ENCODE results near the gene CDCA7L.

Gene CDCA7L

GRCh38 chr7:21945454-21946221, at the start of gene CDCA7L:
Gene CDCA7L (minus strand): TSS chr7:21945899. CDS start chr7:21945804, 95 bp downstream.
- DNase-seq (ENCODE audit: low read depth, low spot score): no peak

- no peak for DNase-seq (ENCODE audit: low read depth, low spot score)
Observed at GRCh38 chr7:21986096-21986495, 40.4 kb upstream of the CDCA7L start.

- no peak for DNase-seq (ENCODE audit: low read depth, low spot score)
Observed at GRCh38 chr7:21984042-21984441, 38.3 kb upstream of the CDCA7L start.

DNA sequence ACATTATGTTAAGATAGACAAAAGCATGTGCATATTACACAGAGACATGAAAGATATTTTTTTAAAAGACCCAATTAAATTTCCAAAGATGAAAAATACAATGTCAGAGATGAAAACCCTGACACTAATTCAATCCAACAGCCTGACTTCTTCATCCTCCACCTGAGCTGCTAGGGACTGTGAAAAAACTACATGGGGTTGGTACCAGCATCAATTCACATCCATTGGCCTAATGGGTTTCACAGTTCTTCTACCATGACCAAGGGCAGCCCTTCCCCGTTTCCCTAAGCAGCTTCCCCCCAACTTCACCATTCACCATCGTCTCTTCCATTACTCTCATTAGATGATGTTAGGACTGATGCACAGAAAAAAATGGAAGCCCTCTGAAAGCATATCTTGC, 37.4 kb upstream of the CDCA7L start:
- no peak for DNase-seq (ENCODE audit: low read depth, low spot score)

GRCh38 chr7:21981524-21981923, 35.8 kb upstream of the CDCA7L start:
- DNase-seq (ENCODE audit: low read depth, low spot score): no peak

DNA sequence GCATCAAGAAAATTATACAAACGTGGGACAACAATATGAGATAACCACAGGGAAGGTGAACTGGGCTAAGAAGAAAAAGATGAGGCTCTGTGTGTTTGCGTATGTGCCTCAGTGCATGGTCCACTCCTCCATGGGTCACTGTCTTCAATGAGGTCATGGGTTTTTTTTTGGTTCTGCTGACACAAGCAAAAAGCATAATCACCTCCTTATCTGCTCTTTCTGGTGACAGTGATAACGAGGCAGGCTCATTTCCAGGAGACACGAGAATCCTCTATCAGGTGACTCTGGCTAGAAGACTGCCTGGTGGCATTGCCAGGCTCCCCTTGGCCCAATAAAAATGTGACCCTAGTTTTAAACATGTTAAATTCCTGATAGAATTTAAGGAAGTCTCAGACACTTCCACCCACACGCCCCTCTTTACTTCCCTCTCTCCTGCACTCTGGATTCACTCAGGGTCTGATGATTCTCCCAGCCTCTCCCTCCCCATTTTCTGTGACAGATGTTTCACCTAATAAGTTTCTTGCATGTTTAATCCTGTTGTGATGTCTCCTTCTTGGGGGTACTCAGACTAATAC, 35.3 kb upstream of the CDCA7L start:
- DNase-seq (ENCODE audit: low read depth, low spot score): no peak

DNA sequence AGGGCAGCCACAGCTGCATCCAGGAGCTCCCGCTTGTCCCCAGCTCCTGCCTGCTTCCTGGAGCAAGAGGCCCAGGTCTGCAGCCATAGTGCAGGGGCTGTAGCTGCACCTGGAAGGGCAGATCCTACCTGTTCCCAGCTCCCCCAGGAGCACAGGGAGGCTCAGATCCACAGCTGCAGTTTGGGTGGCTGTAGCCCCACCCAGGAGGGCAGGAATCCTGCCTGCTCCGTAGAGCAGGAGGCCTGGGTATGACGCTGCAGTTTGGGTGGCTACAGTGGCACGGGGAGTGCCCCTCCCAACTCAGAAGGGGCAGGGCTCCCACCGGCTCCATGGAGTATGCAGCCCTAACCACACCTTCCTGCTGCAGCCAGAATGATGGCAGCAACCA, 26.7 kb upstream of the CDCA7L start:
- no peak for DNase-seq (ENCODE audit: low read depth, low spot score)

DNA sequence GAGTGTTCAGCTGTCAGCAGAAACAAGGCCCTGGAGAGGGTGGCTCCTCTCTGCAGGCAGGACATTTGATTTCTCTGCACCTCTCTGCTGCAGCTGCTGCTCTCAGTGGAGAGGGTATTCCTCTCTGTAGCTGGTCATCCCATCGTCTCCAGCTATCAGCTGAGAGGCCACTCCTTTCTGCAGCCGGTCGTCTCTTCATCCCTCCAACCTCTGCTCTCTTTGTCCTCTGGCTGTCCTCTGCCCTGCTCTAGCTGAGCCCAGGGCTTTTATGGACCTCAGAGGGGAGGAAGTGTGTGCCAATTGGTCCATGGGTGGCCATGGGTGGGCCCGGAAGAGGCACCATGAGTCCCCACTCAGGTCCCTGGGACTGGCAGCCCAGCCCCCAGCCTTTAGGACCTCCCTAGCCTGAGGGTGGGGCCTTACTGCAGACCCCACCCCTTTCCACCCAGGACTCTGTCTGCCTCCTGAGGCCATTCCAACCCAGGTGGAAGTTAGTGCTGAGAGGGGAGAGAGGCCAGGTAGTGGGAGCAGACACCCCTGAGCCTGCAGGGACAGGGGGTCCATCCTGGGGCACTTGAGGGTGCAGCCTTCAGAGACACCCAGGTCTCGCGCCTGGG, 26.2 kb upstream of the CDCA7L start:
- DNase-seq (ENCODE audit: low read depth, low spot score): no peak

DNA sequence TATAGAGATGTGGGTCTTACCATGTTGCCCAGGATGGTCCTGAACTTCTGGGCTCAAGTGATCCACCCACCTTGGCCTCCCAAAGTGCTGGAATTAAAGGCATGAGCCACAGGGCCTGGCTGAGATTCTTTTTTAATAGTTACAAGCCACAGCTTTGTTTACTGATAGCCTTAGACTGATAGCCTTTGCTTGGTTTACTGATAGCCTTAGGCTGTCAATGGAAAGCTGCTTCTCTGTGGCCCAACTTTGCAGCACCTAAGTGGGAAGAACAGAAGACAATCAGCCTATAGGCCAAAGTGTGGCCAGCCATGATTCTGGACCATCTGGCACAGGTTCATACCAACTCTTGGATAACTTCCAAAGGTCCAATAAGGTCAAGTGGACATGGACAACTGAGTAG, 24.1 kb upstream of the CDCA7L start:
- no peak for DNase-seq (ENCODE audit: low read depth, low spot score)

GRCh38 chr7:21967598-21968003, 21.9 kb upstream of the CDCA7L start:
- DNase-seq (ENCODE audit: low read depth, low spot score): no peak

- no peak for DNase-seq (ENCODE audit: low read depth, low spot score)
Observed at GRCh38 chr7:21966271-21966670, 20.6 kb upstream of the CDCA7L start.

- DNase-seq (ENCODE audit: low read depth, low spot score): no peak
Observed at GRCh38 chr7:21965291-21965690, 19.6 kb upstream of the CDCA7L start.

GRCh38 chr7:21962677-21963076, 17.0 kb upstream of the CDCA7L start:
- DNase-seq (ENCODE audit: low read depth, low spot score): no peak

- no peak for DNase-seq (ENCODE audit: low read depth, low spot score)
Observed at GRCh38 chr7:21960922-21961321, 15.2 kb upstream of the CDCA7L start.

DNA sequence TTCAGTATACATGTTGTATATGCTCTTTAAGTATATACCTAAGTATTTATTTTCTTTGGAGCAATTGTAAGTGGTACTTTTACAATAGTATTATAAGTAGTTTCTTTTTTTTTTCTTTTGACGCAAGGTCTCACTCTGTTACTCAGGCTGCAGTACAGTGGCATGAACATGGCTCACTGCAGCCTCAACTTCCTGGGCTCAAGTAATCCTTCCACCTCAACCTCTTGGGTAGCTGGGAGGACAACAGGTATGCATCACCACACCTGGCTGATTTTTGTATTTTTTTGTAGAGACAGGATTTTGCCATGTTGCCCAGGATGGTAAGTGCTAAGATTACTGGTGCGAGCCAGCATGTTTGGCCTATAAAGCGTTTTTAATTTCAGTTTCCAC, 13.7 kb upstream of the CDCA7L start:
- DNase-seq (ENCODE audit: low read depth, low spot score): no peak

DNA sequence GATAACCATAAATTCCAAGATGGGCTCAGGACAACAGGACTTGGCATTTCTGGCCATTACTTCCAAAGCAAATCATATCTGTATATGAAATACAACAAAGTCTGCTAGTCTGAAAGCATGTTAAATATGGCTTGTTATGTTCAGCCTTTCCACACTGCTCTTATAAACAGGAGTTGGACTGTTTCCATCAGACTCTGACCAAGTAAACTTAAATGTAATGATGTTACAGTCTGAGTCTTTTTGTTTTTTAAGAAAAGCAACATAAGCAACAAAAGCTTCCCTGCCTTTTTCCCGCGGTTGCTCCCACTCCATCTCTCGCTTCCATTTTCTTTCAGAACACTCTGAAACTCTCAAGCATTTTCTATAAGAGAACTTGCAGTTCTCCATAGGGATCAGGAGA, 8.1 kb upstream of the CDCA7L start:
- DNase-seq (ENCODE audit: low read depth, low spot score): no peak

DNA sequence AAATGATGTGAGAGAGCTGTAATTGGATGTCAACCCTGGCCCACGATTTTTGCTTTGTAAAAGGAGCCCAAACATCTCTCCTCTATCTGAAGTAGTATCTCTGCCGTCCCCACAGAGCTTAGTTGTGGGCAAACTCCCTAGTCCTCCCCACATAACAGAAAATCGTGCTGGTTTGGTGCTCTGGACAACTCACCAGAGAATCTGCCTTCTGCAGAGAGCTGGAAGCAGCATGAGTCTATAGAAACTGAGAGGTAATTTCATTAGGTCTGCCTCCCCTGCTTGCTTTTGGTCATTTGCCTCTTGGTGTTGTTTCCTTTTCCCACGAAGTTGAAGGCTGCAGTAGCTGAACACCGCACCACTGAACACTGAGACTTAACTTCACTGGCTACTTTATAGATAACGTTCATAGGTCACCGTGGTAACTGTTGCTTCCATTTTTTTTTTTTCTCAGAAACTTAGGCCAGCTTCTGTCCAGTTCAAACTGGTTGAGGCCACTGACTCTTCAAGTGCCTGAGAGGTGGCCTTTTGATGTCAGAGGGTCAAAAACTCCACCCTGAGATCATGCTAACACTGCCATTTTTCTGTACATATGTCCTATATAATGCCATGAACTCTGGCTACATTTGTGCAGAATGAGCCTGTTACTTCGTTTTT, 3.3 kb upstream of the CDCA7L start:
- no peak for DNase-seq (ENCODE audit: low read depth, low spot score)

DNA sequence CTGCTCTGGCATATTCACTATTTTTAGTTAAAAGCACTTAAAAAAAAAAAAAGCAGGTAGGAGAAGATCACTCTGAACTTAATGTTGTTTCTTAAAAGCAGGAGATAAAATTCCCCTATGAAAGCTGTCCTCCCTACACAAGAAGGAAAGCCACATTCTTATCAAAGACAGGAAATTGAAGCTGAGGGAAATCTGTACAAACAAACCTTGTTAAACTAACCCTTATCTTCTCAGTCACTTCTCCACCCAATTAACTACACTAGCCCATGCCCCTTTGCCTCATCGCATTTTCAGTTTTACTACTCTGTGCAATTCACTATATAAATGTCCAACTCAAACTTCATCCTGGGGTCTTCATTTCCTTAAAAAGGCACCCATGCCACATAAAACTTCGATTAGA, 2.7 kb upstream of the CDCA7L start:
- no peak for DNase-seq (ENCODE audit: low read depth, low spot score)

DNA sequence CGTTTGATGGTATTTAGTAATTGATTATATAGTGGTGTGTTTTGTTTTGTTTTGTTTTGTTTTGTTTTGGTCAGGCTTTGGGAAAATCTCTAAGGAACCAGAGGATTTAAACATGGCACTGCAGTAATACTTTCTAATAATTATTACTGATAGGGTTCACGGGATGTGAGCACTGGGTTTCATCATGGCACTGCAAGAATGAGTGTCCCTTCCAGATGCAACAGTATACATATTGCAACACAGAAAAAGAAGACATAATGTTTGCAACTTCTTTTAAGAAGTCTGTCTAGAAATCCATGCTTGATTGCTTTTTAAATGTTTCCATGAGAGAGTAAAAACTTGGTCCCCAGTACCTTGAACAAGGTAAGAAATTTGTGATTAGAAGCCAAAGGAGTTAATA, 2.2 kb upstream of the CDCA7L start:
- no peak for DNase-seq (ENCODE audit: low read depth, low spot score)

DNA sequence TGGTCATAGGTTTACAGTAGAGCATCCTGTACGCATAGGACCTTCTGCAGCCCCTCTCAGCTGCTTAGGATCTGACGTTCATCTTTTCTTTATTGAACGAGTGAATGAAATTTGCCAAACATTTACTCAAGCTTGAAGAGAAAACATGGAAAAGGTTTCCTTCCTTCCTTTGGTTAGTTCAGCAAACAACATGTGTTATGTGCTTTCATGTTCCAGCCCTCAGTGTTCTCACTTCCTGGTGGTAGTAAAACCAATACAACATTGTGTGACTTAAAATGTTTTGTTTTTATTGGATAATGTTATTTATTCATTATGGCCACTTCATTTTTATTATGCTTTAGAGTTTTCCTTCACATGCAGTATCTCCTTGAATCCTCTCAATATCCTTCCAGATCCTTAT, 1.4 kb upstream of the CDCA7L start:
- DNase-seq (ENCODE audit: low read depth, low spot score): no peak

- DNase-seq (ENCODE audit: low read depth, low spot score): no peak
Observed at GRCh38 chr7:21946222-21946709, 567 bp upstream of the CDCA7L start.

GRCh38 chr7:21944616-21945453, 864 bp downstream of the CDCA7L start:
- no peak for DNase-seq (ENCODE audit: low read depth, low spot score)

Data from smooth muscle cell of the brain vasculature (primary cell).